ENCODE measurements around the gene RINL. TPM values are rescaled to one million over a fixed set of nuclear protein-coding genes. Genes with fewer than 3 reads are reported as not detected.
"Not testable (repeated sequence)": the region's sequence is repeated elsewhere in the genome, so short reads cannot be mapped to it uniquely, and the experiment has no call there.

RINL gene
- total RNA-seq, 1 donor from 2014 or later = 3.7 TPM

DNA sequence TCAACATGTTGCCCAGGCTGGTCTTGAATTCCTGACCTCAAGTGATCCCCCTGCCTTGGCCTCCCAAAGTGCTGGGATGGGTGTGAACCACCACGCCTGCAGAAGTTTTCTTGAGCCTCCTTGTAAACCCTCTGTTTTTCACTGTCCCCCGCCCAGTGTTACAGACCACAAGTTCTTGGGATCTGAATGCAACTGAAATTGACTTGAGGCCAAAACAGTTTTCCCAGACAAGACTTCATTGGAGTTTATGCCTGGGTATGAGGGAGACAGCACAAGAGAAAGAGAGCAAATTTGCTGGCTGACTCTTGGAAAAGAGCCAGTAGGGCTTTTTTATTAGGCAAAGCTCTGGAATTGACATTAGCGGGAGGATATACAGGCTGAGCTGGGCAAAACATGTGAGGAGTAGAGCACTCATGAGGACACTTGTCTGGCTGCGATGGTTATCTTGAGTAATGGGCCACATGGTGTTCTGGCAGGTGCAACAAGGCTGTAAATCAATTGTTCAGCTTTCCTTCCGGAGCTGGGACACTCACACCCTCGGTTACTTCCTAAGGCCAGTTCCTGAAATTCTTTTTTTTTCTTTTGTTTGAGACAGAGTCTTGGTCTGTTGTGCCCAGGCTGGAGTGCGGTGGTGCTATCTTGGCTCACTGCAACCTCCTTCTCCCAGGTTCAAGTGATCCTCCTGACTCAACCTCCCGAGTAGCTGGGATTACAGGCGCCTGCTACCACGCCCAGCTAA is 15.6 kb downstream of the RINL start:
- H3K9ac ChIP-seq (ENCODE audit: low read depth in 1 of 3, low read length in 3 of 3) = no peak overlapping the region
- H3K27me3 ChIP-seq (ENCODE audit: control insufficient read depth in 3 of 3, insufficient read depth in 3 of 3, low read length in 3 of 3) = no peaks in the 10 kb centered on the region
- no peaks in the 10 kb centered on the region for H3K9me3 ChIP-seq (ENCODE audit: control insufficient read depth in 3 of 3, low read length in 3 of 3)
- peak overlapping the region in 1 of 3 donors; percentile 1 for H3K4me3 ChIP-seq (ENCODE audit: low read length in 3 of 3)
- peaks cover 9 to 11% (median 9%) of the 10 kb centered on the region in 3 donors for H3K4me1 ChIP-seq (ENCODE audit: control insufficient read depth in 3 of 3, insufficient read depth in 3 of 3, low read length in 3 of 3)
- no peak overlapping the region for H3K27ac ChIP-seq (ENCODE audit: low read depth, low read length)
- H3K36me3 ChIP-seq (ENCODE audit: control insufficient read depth in 3 of 3, insufficient read depth in 3 of 3, low read length in 3 of 3) = no peaks in the 10 kb centered on the region

DNA sequence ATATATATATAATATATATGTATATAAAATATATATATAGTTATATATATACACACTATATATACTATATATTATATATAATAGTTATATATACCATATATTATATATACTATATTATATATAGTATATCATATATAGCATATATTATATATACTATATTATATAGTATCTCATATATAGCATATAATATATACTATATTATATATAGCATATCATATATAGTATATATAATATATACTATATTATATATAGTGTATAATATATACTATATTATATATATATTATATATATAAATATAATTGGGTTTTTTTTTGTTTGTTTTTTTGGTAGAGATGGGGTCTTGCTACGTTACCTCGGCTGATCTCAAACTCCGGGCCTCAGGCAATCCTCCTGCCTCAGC is 16.7 kb downstream of the RINL start:
- no peaks in the 10 kb centered on the region for H3K27me3 ChIP-seq (ENCODE audit: control insufficient read depth in 3 of 3, insufficient read depth in 3 of 3, low read length in 3 of 3)
- peaks cover 9 to 11% (median 10%) of the 10 kb centered on the region in 3 donors for H3K4me1 ChIP-seq (ENCODE audit: control insufficient read depth in 3 of 3, insufficient read depth in 3 of 3, low read length in 3 of 3)
- H3K36me3 ChIP-seq (ENCODE audit: control insufficient read depth in 3 of 3, insufficient read depth in 3 of 3, low read length in 3 of 3) = no peaks in the 10 kb centered on the region
- no peak overlapping the region for H3K4me3 ChIP-seq (ENCODE audit: low read length in 3 of 3)
- no peak overlapping the region for H3K27ac ChIP-seq (ENCODE audit: low read depth, low read length)
- H3K9me3 ChIP-seq (ENCODE audit: control insufficient read depth in 3 of 3, low read length in 3 of 3) = no peaks in the 10 kb centered on the region
- H3K9ac ChIP-seq (ENCODE audit: low read depth in 1 of 3, low read length in 3 of 3) = no peak overlapping the region

DNA sequence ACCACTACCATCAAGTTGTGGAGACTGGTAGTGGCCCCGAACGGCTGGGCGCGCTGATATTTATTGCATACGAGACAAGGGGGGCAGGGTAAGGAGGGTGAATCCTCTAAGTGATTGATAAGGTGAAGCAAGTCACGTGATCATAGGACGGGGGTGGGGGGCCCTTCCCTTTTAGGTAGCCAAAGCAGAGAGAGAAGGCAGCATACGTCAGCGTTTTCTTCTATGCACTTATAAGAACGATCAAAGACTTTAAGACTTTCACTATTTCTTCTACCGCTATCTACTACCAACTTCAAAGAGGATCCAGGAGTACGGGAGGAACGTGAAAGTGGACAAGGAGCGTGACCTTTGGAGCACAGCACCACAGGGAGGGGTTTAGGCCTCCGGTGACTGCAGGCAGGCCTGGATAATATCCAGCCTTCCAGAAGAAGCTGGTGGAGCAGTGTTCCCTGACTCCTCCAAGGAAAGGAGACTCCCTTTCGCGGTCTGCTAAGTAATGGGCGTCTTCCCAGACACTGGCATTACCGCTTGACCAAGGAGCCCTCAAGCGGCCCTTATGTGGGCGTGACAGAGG is 18.4 kb downstream of the RINL start:
- not testable (repeated sequence) for H3K9me3 ChIP-seq (ENCODE audit: control insufficient read depth in 3 of 3, low read length in 3 of 3); H3K4me3 ChIP-seq (ENCODE audit: low read length in 3 of 3); H3K36me3 ChIP-seq (ENCODE audit: control insufficient read depth in 3 of 3, insufficient read depth in 3 of 3, low read length in 3 of 3); H3K9ac ChIP-seq (ENCODE audit: low read depth in 1 of 3, low read length in 3 of 3); H3K27ac ChIP-seq (ENCODE audit: low read depth, low read length); H3K27me3 ChIP-seq (ENCODE audit: control insufficient read depth in 3 of 3, insufficient read depth in 3 of 3, low read length in 3 of 3)
- H3K4me1 ChIP-seq (ENCODE audit: control insufficient read depth in 3 of 3, insufficient read depth in 3 of 3, low read length in 3 of 3) = peaks cover 9 to 11% (median 10%) of the 10 kb centered on the region in 3 donors

DNA sequence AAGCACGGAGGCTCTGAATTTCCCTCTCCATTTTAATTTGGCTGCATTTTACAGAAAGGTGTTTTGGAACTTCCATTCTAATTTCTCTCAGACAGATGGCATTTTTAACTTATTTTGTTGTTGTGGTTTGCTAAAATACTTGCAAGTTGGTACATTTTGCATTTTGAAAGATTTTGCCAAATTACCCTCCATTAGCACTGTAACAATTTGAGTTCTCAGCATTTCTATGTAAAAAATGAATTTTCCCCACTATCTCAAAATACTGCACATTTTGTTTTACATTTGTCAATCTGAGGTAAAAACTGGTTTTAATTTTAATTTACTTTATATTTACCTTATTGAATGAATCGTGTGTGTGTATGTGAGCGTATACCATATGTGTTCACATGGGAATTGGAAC is 21.3 kb downstream of the RINL start:
- no peaks in the 10 kb centered on the region for H3K36me3 ChIP-seq (ENCODE audit: control insufficient read depth in 3 of 3, insufficient read depth in 3 of 3, low read length in 3 of 3)
- no peak overlapping the region for H3K27ac ChIP-seq (ENCODE audit: low read depth, low read length)
- peaks cover 7 to 9% (median 7%) of the 10 kb centered on the region in 3 donors for H3K4me1 ChIP-seq (ENCODE audit: control insufficient read depth in 3 of 3, insufficient read depth in 3 of 3, low read length in 3 of 3)
- H3K9me3 ChIP-seq (ENCODE audit: control insufficient read depth in 3 of 3, low read length in 3 of 3) = no peaks in the 10 kb centered on the region
- no peak overlapping the region for H3K9ac ChIP-seq (ENCODE audit: low read depth in 1 of 3, low read length in 3 of 3)
- no peaks in the 10 kb centered on the region for H3K27me3 ChIP-seq (ENCODE audit: control insufficient read depth in 3 of 3, insufficient read depth in 3 of 3, low read length in 3 of 3)
- H3K4me3 ChIP-seq (ENCODE audit: low read length in 3 of 3) = no peak overlapping the region

DNA sequence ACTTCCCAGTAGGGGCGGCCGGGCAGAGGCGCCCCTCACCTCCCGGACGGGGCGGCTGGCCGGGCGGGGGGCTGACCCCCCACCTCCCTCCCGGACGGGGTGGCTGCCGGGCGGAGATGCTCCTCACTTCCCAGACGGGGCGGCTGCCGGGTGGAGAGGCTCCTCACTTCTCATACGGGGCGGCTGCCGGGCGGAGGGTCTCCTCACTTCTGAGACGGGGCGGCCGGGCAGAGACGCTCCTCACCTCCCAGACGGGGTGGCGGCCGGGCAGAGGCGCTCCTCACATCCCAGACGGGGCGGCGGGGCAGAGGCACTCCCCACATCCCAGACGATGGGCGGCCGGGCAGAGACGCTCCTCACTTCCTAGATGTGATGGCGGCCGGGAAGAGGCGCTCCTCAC is 22.3 kb downstream of the RINL start:
- not testable (repeated sequence) for H3K9ac ChIP-seq (ENCODE audit: low read depth in 1 of 3, low read length in 3 of 3); H3K27ac ChIP-seq (ENCODE audit: low read depth, low read length); H3K4me3 ChIP-seq (ENCODE audit: low read length in 3 of 3); H3K9me3 ChIP-seq (ENCODE audit: control insufficient read depth in 3 of 3, low read length in 3 of 3); H3K27me3 ChIP-seq (ENCODE audit: control insufficient read depth in 3 of 3, insufficient read depth in 3 of 3, low read length in 3 of 3); H3K36me3 ChIP-seq (ENCODE audit: control insufficient read depth in 3 of 3, insufficient read depth in 3 of 3, low read length in 3 of 3)
- peaks cover 17 to 18% (median 17%) of the 10 kb centered on the region in 3 donors for H3K4me1 ChIP-seq (ENCODE audit: control insufficient read depth in 3 of 3, insufficient read depth in 3 of 3, low read length in 3 of 3)

DNA sequence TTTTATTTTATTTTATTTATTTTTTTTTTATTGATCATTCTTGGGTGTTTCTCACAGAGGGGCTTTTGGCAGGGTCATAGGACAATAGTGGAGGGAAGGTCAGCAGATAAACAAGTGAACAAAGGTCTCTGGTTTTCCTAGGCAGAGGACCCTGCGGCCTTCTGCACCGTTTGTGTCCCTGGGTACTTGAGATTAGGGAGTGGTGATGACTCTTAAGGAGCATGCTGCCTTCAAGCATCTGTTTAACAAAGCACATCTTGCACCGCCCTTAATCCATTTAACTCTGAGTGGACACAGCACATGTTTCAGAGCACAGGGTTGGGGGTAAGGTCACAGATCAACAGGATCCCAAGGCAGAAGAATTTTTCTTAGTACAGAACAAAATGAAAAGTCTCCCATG is 23.1 kb downstream of the RINL start:
- H3K9me3 ChIP-seq (ENCODE audit: control insufficient read depth in 3 of 3, low read length in 3 of 3); H3K27ac ChIP-seq (ENCODE audit: low read depth, low read length); H3K9ac ChIP-seq (ENCODE audit: low read depth in 1 of 3, low read length in 3 of 3); H3K27me3 ChIP-seq (ENCODE audit: control insufficient read depth in 3 of 3, insufficient read depth in 3 of 3, low read length in 3 of 3); H3K4me3 ChIP-seq (ENCODE audit: low read length in 3 of 3); H3K36me3 ChIP-seq (ENCODE audit: control insufficient read depth in 3 of 3, insufficient read depth in 3 of 3, low read length in 3 of 3): not testable (repeated sequence)
- H3K4me1 ChIP-seq (ENCODE audit: control insufficient read depth in 3 of 3, insufficient read depth in 3 of 3, low read length in 3 of 3) = peaks cover 18 to 19% (median 19%) of the 10 kb centered on the region in 3 donors

DNA sequence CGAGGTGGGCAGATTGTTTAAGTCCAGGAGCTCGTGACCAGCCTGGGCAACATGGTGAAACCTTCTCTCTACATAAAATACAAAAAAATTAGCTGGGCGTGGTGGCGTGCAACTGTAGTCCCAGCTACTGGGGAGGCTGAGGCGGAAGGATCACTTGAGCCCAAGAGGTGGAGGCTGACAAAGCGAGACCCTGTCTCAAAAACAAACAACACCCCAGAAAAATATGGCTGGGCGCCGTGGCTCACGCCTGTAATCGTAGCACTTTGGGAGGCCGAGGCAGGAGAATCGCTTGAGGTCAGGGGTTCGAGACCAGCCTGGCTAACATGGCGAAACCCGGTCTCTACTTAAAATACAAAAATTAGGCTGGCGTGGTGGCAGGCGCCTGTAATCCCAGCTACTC is 24.9 kb downstream of the RINL start:
- Histone ChIP-seq H3K27ac (ENCODE audit: low read depth, low read length) (peak overlapping the region; percentile 99), H3K4me3 (ENCODE audit: low read length in 3 of 3) (peak overlapping the region; percentile 90 to 94 (median 92)), H3K4me1 (ENCODE audit: control insufficient read depth in 3 of 3, insufficient read depth in 3 of 3, low read length in 3 of 3) (peaks cover 27 to 28% (median 27%) of the 10 kb centered on the region in 3 donors), H3K36me3 (ENCODE audit: control insufficient read depth in 3 of 3, insufficient read depth in 3 of 3, low read length in 3 of 3) (peaks cover 0 to 8% (median 0%) of the 10 kb centered on the region in 3 donors), H3K9me3 (ENCODE audit: control insufficient read depth in 3 of 3, low read length in 3 of 3) (no peaks in the 10 kb centered on the region), H3K9ac (ENCODE audit: low read depth in 1 of 3, low read length in 3 of 3) (peak overlapping the region in 2 of 3 donors; percentile 83 to 91), H3K27me3 (ENCODE audit: control insufficient read depth in 3 of 3, insufficient read depth in 3 of 3, low read length in 3 of 3) (no peaks in the 10 kb centered on the region)

DNA sequence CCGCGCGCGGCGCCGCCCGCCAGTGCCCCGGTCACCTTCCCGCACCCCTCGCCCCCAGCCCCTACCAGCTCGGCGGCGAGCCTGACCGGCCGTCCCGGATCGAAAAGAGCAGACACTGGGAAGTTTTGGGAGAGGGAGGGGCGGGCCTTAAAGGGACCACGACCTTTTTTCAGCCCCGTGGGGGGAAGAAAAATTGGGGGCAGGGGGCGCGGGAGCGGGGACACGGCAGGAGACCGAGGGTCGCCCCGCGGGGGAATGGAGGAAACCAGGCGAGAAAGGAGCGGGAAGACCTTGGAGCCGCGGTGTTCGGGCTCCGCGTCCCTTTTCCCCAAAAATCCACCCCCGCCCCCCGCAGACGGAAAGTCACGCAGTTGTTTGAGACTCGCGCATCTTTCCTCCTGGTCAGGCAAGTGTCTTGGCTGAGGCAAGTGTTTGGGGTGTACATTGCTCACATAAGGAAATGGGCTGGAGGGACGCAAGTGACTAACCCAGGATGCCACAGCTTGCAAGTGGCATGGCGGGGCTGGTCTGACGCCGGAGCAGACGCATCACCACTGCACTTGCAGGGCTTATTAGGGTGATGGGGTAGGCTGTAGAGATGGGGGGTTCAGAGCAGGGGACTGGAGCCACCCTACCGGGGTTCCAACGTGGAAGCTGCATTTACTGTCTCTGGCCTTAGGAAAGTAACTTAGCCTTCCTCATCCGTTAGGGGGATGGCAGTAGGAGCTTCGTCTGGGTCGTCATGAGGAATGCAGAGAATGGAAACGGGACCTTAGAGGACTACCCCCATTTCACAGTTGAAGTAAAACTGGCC is 25.6 kb downstream of the RINL start:
- Histone ChIP-seq H3K9ac (ENCODE audit: low read depth in 1 of 3, low read length in 3 of 3) (peak overlapping the region; percentile 79 to 91 (median 83)), H3K27ac (ENCODE audit: low read depth, low read length) (peak overlapping the region; percentile 99), H3K27me3 (ENCODE audit: control insufficient read depth in 3 of 3, insufficient read depth in 3 of 3, low read length in 3 of 3) (no peaks in the 10 kb centered on the region), H3K4me1 (ENCODE audit: control insufficient read depth in 3 of 3, insufficient read depth in 3 of 3, low read length in 3 of 3) (peaks cover 32 to 35% (median 34%) of the 10 kb centered on the region in 3 donors), H3K4me3 (ENCODE audit: low read length in 3 of 3) (peak overlapping the region; percentile 90 to 94 (median 92)), H3K9me3 (ENCODE audit: control insufficient read depth in 3 of 3, low read length in 3 of 3) (no peaks in the 10 kb centered on the region), H3K36me3 (ENCODE audit: control insufficient read depth in 3 of 3, insufficient read depth in 3 of 3, low read length in 3 of 3) (peaks cover 1 to 12% (median 4%) of the 10 kb centered on the region in 3 donors)

DNA sequence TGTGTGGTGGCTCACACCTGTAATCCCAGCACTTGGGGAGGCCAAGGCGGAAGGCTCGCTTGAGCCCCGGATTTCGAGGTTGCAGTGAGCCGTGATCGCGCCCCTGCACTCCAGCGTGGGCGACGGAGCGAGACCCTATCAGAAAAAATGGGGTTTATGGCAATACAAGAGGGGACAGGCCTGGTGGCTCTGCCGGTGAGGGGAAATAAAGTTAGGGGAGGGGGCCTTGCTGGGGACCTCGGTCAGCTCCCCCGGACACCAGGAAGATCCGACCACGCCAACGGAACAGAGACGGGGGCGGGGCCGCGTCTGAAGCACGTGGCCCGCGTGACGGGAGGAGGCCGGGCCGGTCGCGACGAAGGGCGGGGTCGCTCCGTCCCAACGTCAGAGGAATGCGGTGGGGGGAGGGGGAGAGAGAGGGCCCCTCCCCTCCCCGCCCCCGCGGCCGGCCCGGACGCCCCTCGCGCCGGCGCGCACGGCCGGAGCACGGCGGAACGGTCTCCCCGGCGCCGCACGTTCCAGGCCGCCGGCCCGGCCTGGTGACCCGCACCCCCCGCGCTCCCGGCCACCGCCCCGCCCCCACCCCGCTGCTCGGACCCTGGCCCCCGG is 26.3 kb downstream of the RINL start:
- H3K9me3 ChIP-seq (ENCODE audit: control insufficient read depth in 3 of 3, low read length in 3 of 3) = no peaks in the 10 kb centered on the region
- no peaks in the 10 kb centered on the region for H3K27me3 ChIP-seq (ENCODE audit: control insufficient read depth in 3 of 3, insufficient read depth in 3 of 3, low read length in 3 of 3)
- H3K27ac ChIP-seq (ENCODE audit: low read depth, low read length) = peak overlapping the region; percentile 99
- peak overlapping the region; percentile 96 to 97 (median 97) for H3K9ac ChIP-seq (ENCODE audit: low read depth in 1 of 3, low read length in 3 of 3)
- peaks cover 38 to 42% (median 39%) of the 10 kb centered on the region in 3 donors for H3K4me1 ChIP-seq (ENCODE audit: control insufficient read depth in 3 of 3, insufficient read depth in 3 of 3, low read length in 3 of 3)
- H3K36me3 ChIP-seq (ENCODE audit: control insufficient read depth in 3 of 3, insufficient read depth in 3 of 3, low read length in 3 of 3) = peaks cover 8 to 19% (median 11%) of the 10 kb centered on the region in 3 donors
- H3K4me3 ChIP-seq (ENCODE audit: low read length in 3 of 3) = peak overlapping the region; percentile 90 to 96 (median 94)

All from skeletal muscle tissue (tissue), 4 donors.